Coronary artery (tissue), 2 donors: ENCODE data around the gene MUC2.

Experiments
- DNase-seq: peaks from one replicate; pipeline ENCODE4 v3.0.0-alpha.2; 2017; ENCODE audit warnings: low spot score
- H3K27ac ChIP-seq, 2 donors: fragments of 200-600 bp; sonication (generic); one replicate each; pipeline ENCODE4 v1.5.1; 2016 to 2019
- H3K4me3 ChIP-seq: fragments of 200-600 bp; sonication (generic); 2 replicates; pipeline ENCODE4 v1.5.1; 2016; ENCODE audit warnings: mild to moderate bottlenecking, moderate library complexity
- TF ChIP-seq, protein P1 (sequence below): fragments of 200-600 bp; sonication (generic); IDR thresholded peaks from one replicate; pipeline ENCODE4 v1.5.1; 2019; ENCODE audit warnings: antibody characterized with exemption

MUC2 gene

DNA sequence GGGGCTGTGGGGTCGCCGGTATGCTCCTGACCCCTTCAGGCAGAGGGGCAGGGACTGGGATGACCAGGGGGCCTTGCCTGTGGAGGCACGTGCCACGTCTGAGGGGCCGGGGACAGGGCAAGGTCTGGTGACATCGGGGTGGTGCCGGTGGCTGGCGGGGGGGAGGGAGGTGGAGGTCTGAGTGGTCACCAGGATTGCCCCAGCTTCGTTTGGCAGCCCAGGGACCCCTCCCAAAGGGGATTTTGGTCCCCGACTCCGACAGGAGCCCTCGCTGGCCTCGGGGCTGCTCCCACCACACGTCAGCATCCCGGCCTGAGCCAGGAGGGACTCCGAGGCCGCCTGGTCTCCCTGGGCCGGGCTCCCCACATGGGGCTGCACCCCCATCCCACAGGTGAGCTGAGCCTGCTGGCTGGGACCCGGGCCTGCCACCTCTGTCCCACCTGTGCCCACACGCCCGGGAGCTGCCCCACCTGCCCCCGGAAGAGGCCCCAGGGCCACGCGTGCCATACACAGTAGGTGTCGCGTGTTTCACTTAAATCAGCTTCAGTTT, 37.1 kb upstream of the MUC2 start:
- TF ChIP-seq, protein P1, sequence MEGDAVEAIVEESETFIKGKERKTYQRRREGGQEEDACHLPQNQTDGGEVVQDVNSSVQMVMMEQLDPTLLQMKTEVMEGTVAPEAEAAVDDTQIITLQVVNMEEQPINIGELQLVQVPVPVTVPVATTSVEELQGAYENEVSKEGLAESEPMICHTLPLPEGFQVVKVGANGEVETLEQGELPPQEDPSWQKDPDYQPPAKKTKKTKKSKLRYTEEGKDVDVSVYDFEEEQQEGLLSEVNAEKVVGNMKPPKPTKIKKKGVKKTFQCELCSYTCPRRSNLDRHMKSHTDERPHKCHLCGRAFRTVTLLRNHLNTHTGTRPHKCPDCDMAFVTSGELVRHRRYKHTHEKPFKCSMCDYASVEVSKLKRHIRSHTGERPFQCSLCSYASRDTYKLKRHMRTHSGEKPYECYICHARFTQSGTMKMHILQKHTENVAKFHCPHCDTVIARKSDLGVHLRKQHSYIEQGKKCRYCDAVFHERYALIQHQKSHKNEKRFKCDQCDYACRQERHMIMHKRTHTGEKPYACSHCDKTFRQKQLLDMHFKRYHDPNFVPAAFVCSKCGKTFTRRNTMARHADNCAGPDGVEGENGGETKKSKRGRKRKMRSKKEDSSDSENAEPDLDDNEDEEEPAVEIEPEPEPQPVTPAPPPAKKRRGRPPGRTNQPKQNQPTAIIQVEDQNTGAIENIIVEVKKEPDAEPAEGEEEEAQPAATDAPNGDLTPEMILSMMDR, result no peak
- DNase-seq, result no peak
- no peak overlapping the region for H3K4me3 ChIP-seq
- no peak overlapping the region for H3K27ac ChIP-seq

DNA sequence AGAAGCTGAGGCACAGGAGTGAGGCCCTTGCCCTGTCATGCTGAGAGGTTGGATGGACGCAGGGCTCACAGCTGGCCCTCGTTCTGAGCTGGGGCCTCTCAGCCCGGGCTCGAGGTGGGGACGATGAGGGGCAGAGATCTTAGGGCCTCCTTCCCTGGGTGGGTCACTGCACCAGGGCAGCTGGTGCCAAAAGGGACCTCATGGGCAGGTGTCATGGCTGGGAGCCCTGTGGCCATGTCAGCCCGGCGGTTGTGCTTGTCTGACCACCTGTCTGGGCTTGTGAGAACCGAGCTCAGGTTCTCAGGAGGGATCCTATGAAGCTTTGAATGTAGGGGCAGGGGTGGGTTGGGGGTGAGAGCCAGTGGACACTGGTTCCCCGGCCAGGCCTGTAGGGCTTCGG, 36.3 kb upstream of the MUC2 start:
- H3K4me3 ChIP-seq, result no peak overlapping the region
- no peak for DNase-seq
- no peak overlapping the region for H3K27ac ChIP-seq
- TF ChIP-seq, protein P1, result no peak

DNA sequence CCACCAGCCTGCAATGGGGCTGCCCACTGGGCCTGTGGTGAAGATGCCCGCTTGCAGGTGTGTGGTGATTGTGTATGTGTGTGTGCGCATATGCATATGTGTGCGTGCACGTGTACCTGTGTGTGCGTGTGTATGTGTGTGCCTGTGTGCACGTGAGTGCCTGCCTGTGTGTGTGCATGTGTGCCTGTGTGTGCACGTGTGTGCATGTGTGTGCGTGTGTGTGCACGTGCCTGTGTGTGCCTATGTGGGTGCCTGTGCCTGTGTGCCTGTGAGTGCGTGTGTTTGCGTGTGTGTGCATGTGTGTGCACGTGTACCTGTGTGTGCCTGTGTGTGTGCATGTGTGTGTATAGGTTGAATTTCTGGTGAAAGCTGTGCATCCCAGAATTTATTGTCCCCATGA, 35.8 kb upstream of the MUC2 start:
- no peak overlapping the region for H3K27ac ChIP-seq
- H3K4me3 ChIP-seq, result no peak overlapping the region
- TF ChIP-seq, protein P1, result no peak
- DNase-seq, result no peak

DNA sequence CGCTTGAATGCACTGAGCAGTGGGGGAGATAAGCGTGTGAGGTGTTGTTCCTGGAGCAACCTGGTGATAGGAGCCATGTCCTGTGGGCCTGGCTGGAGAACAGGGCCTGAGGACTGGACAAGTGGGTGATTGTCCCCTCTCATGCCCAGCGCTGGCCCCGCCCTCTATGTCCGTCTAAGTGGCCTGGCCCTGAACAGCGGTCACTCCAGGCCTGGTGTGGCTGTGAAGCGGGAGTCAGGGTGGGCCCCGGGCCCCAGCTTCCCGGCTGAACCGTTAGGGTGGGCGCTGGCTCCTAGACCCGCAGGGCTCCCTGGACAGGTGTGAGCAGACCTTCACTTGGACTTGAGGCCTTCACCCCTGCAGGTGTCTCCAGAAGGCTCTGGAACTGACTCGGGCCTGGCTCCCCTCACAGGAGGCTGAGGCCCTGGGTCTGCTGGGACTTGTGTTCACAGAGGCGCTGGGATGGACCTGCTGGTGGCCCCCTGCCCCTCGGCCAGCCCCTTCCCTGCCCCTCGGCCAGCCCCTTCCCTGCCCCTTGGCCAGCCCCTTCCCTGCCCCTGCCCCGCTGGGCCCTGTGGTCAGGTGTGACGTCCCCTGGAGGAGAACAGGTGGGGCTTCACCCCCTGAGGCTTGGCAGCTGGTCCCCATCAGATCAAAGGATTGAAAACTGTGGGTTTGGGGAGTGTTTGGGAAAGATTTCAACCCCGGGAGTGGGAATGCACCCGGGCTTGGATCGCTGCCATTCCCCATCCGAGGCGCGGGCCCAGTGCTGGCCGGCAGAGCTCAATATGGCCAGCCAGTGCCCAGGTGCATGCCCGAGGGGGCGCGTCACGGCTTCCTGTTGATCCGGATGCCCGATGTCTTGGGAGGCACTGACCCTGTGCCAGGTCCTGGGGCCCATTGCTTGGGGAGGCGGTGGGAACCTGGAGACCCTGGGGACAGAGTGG, 34.9 kb upstream of the MUC2 start:
- TF ChIP-seq, protein P1, result no peak
- DNase-seq, result no peak
- no peak overlapping the region for H3K4me3 ChIP-seq
- no peak overlapping the region for H3K27ac ChIP-seq

DNA sequence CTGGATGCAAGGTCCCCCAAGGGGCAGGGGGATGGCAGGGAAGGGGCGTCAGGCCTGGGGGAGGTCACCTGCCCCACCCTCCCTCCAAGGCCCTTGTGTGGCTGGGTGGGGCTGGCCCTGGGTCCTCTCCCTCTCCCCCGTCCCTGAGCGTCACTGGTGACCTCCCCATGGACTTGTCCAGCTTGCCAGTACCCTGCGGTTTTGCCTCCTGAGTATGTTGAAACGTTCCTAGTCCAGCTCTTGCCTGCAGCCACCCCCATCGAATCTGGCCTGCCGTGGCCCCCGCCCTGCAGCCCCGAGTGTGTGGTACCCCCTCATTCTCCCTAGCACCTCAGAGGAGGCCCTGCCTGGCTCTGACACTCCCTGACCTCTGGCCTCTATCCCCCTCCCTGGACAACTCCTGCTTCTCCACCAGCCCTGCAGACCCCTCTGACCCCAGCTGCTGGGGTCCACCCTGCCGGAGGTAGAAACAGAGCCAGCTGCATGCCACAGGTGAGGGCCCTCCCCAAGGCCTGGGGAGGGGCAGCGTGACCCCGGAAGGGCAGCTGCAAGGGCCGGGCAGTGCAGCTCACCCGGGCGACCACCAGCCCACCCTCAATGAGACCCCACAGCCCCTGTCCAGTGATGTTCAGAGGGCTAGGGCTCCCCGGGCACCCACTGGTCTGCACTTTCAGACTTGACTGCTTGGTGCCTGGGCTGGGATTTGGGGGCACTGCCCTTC, 34.1 kb upstream of the MUC2 start:
- H3K27ac ChIP-seq, result no peak overlapping the region
- no peak for DNase-seq

DNA sequence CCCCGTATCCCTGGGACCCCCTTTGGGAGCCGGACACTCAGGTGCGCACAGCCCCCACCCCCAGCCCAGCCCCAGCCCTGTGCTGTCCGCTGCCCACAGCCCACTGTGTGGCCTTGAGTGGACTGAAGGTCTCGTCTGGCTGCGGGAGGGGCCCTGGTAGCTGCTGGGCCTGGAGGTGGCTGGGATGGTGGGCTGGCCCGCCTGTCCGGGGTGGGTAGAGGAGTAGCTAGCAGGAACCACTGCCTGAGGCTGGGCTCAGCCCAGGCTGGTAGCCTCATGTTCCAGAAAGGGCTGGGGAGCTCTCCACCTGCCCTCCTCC, 33.6 kb upstream of the MUC2 start:
- Histone ChIP-seq H3K4me3 (no peak overlapping the region), H3K27ac (no peak overlapping the region)
- TF ChIP-seq, protein P1, result no peak
- DNase-seq, result no peak

More for the DNA sequence above, 34.1 kb upstream of the MUC2 start:
- H3K4me3 ChIP-seq, result no peak overlapping the region
- TF ChIP-seq, protein P1, result no peak
